Measurements from ENCODE around the gene AXL. TPM values are rescaled to one million over a fixed set of nuclear protein-coding genes. Genes with fewer than 3 reads are reported as not detected.
"Not testable (repeated sequence)": the region's sequence is repeated elsewhere in the genome, so short reads cannot be mapped to it uniquely, and the experiment has no call there.

The AXL gene
- total RNA-seq: under 1 TPM; 0.05 to 0.29 TPM

DNA sequence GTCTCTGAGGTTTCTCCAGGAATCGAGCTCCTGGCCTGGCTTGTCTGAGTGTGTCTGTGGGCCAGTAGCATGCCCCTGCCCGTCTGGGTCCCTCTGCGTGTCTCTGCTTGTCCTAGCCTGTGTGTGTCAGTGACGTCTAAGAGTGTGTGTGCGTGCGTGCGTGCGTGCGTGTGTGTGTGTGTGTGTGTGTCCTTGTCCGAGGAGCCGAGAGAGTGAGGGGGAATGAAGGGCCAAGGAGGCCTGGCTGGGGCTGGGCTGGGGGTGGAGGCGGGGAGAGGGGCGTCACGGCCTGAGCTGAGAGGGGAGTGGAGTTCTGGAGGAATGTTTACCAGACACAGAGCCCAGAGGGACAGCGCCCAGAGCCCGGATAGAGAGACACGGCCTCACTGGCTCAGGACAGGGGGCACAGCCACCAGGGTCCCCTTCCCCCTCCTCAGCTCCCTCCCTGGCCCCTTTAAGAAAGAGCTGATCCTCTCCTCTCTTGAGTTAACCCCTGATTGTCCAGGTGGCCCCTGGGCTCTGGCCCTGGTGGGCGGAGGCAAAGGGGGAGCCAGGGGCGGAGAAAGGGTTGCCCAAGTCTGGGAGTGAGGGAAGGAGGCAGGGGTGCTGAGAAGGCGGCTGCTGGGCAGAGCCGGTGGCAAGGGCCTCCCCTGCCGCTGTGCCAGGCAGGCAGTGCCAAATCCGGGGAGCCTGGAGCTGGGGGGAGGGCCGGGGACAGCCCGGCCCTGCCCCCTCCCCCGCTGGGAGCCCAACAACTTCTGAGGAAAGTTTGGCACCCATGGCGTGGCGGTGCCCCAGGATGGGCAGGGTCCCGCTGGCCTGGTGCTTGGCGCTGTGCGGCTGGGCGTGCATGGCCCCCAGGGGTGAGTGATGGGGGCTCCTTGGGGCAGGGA lies at the start of gene AXL:
TSS of gene AXL (plus strand) at position 609 of the 893 bp plus-strand sequence. CDS start at position 779, 170 bp downstream.
- Mint-ChIP-seq H3K9me3 (ENCODE audit: low read depth) (no peaks in the 10 kb centered on the region), H3K4me3 (no peak within 1 kb of the TSS), H3K27me3 (peaks cover 48% of the 10 kb centered on the region), H3K27ac (no peak within 1 kb of the TSS), H3K36me3 (no peaks in the 10 kb centered on the region), H3K4me1 (no peaks in the 10 kb centered on the region)
- DNase-seq: no peak
- ATAC-seq: no peak
- CTCF ChIA-PET: interaction anchor here (0.8 kb wide), 1 partner anchor 44 kb away, joined by 3 read pairs; no protein-coding TSS in a partner anchor

GRCh38 chr19:41172297-41173164 lies 46.5 kb upstream of the AXL start:
- CTCF ChIA-PET: no interaction called here
- no peaks in the 10 kb centered on the region for H3K36me3 Mint-ChIP-seq
- peaks cover 3% of the 10 kb centered on the region for H3K27me3 Mint-ChIP-seq
- H3K4me1 Mint-ChIP-seq: peaks cover 6% of the 10 kb centered on the region
- no peaks in the 10 kb centered on the region for H3K9me3 Mint-ChIP-seq (ENCODE audit: low read depth)
- no peak overlapping the region for H3K4me3 Mint-ChIP-seq
- ATAC-seq (no peak), DNase-seq (no peak)
- no peak overlapping the region for H3K27ac Mint-ChIP-seq

GRCh38 chr19:41174297-41174928 lies 44.6 kb upstream of the AXL start:
- H3K9me3 Mint-ChIP-seq (ENCODE audit: low read depth): no peaks in the 10 kb centered on the region
- CTCF ChIA-PET: interaction anchor here (1.1 kb wide), 1 partner anchor 512 kb away, joined by 3 read pairs; no protein-coding TSS in a partner anchor
- H3K36me3 Mint-ChIP-seq: no peaks in the 10 kb centered on the region
- peaks cover 3% of the 10 kb centered on the region for H3K27me3 Mint-ChIP-seq
- no peak overlapping the region for H3K4me3 Mint-ChIP-seq
- ATAC-seq: no peak
- peaks cover 6% of the 10 kb centered on the region for H3K4me1 Mint-ChIP-seq
- H3K27ac Mint-ChIP-seq: no peak overlapping the region
- DNase-seq: no peak

DNA sequence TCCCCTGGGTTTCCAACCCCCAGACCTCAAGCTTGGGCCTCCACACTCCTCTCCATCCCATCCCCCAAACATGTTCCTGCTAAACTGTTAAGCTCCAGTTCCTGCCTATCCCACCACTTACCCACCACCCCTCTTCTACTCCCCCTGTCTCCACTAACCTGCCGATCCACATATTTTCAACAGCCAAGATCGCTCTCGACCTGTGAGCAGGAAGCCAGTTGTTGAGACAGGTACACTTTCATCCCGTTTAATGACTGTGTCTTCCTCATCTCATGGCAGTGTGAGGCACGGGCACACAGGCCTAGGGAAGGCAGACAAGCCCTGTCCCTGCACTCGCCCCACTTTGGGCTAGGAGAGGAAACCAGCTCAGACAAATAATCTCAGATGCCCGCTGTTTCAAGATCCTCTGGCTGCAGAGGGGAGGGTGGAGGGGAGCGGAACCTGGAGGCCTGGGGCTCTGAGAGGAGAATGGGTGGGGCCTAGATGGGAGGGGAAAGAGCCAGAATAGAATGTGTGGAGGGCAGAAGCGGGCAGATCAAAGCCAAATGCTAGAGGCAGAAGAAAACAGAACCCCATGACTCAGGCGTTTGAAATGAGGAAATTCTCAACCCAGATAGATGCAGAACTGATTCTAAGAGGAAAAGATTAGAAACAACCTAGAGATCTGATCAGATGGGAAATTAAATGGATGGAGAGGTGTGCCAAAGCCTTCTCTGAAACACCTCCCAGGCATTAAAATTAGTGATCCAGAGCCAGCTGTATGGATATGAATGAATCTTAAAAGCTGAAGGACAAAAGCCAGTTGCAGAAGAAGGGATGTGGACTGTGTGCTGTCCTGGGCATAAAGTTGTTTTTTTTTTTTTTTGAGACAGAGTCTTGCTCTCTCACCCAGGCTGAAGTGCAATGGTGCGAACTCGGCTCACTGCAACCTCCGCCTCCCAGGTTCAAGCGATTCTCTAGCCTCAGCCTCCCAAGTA lies 42.9 kb upstream of the AXL start:
- DNase-seq (no peak), ATAC-seq (peak; percentile 49)
- Mint-ChIP-seq H3K4me1 (peaks cover 6% of the 10 kb centered on the region), H3K27ac (no peak overlapping the region), H3K9me3 (ENCODE audit: low read depth) (no peaks in the 10 kb centered on the region), H3K4me3 (no peak overlapping the region), H3K27me3 (peaks cover 1% of the 10 kb centered on the region), H3K36me3 (no peaks in the 10 kb centered on the region)
- CTCF ChIA-PET: no interaction called here

DNA sequence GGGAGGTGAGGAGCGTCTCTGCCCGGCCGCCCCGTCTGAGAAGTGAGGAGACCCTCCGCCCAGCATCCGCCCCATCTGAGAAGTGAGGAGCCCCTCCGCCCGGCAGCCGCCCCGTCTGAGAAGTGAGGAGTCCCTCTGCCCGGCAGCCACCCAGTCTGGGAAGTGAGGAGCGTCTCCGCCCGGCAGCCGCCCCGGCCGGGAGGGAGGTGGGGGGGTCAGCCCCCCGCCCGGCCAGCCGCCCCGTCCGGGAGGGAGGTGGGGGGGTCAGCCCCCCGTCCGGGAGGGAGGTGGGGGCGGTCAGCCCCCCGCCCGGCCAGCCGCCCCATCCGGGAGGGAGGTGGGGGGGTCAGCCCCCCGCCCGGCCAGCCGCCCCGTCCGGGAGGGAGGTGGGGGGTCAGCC lies 38.9 kb upstream of the AXL start:
- DNase-seq; H3K4me1 Mint-ChIP-seq; H3K36me3 Mint-ChIP-seq; CTCF ChIA-PET; H3K4me3 Mint-ChIP-seq; H3K9me3 Mint-ChIP-seq (ENCODE audit: low read depth); ATAC-seq; H3K27ac Mint-ChIP-seq; H3K27me3 Mint-ChIP-seq: not testable (repeated sequence)

- H3K36me3 Mint-ChIP-seq: no peaks in the 10 kb centered on the region
- DNase-seq (no peak), ATAC-seq (no peak)
- no peak overlapping the region for H3K27ac Mint-ChIP-seq
- H3K9me3 Mint-ChIP-seq (ENCODE audit: low read depth): no peaks in the 10 kb centered on the region
- H3K4me1 Mint-ChIP-seq: no peaks in the 10 kb centered on the region
- peaks cover 26% of the 10 kb centered on the region for H3K27me3 Mint-ChIP-seq
- CTCF ChIA-PET: no interaction called here
- no peak overlapping the region for H3K4me3 Mint-ChIP-seq
Observed at GRCh38 chr19:41186971-41187883, 31.8 kb upstream of the AXL start.

- no peak overlapping the region for H3K4me3 Mint-ChIP-seq
- H3K27ac Mint-ChIP-seq: no peak overlapping the region
- ATAC-seq: no peak
- DNase-seq: no peak
- H3K4me1 Mint-ChIP-seq: peaks cover 4% of the 10 kb centered on the region
- CTCF ChIA-PET: no interaction called here
- peaks cover 33% of the 10 kb centered on the region for H3K27me3 Mint-ChIP-seq
- no peaks in the 10 kb centered on the region for H3K36me3 Mint-ChIP-seq
- H3K9me3 Mint-ChIP-seq (ENCODE audit: low read depth): no peaks in the 10 kb centered on the region
Observed at GRCh38 chr19:41187884-41188279, 31.1 kb upstream of the AXL start.

GRCh38 chr19:41189425-41190065 lies 29.5 kb upstream of the AXL start:
- no peak overlapping the region for H3K4me3 Mint-ChIP-seq
- peaks cover 12% of the 10 kb centered on the region for H3K4me1 Mint-ChIP-seq
- DNase-seq: no peak
- H3K27me3 Mint-ChIP-seq: peaks cover 44% of the 10 kb centered on the region
- no peak for ATAC-seq
- no peaks in the 10 kb centered on the region for H3K9me3 Mint-ChIP-seq (ENCODE audit: low read depth)
- no peak overlapping the region for H3K27ac Mint-ChIP-seq
- CTCF ChIA-PET: no interaction called here
- H3K36me3 Mint-ChIP-seq: no peaks in the 10 kb centered on the region

DNA sequence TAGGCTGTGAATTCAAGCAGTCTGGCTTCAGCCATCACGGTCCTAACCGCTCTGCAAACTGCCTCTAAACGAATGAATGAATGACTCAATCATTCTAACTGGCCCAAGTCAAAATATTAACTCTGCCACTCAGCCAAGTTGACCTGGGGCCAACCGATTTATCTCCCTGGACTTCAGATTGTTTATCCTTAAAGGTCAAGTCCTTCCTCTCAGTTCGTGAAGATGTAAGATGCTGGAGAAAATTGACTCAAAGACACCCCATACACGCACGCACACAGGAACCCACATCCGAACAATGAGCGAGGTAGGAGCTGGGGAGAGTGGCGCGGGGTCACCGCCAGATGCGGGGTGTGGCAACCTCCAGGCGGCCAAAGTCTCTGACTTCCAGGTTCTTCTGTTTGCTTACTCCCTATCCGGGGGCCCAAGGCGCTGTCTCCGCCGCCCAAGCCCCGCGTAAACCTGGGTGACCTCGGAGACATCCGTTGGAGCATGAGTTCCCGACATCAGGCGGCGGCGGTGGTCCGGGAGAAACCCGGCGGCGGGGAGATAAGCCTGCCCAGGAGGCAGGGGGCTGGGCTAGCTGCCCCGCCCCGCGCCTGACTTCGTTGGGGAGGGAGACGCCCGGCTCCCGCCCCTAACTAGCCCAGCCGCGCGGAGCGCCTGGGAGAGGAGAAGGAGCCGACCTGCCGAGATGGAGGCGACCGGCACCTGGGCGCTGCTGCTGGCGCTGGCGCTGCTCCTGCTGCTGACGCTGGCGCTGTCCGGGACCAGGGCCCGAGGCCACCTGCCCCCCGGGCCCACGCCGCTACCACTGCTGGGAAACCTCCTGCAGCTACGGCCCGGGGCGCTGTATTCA lies 26.2 kb upstream of the AXL start, which contains the start of gene CYP2S1:
TSS of gene CYP2S1 (plus strand) at position 646 of the 856 bp plus-strand sequence. CDS start at position 692, 46 bp downstream.
- Mint-ChIP-seq H3K4me3 (peak within 1 kb of the TSS; percentile 4), H3K27ac (no peak within 1 kb of the TSS), H3K4me1 (peaks cover 12% of the 10 kb centered on the region), H3K36me3 (no peaks in the 10 kb centered on the region), H3K27me3 (peaks cover 44% of the 10 kb centered on the region), H3K9me3 (ENCODE audit: low read depth) (no peaks in the 10 kb centered on the region)
- ATAC-seq (peak; percentile 51), DNase-seq (no peak)
- CTCF ChIA-PET: interaction anchor here (1.8 kb wide), 1 partner anchor 70 kb away, joined by 4 read pairs; no protein-coding TSS in a partner anchor

GRCh38 chr19:41193430-41194156 lies 25.4 kb upstream of the AXL start:
- ATAC-seq: peak; percentile 25
- DNase-seq: no peak
- Mint-ChIP-seq H3K36me3 (no peaks in the 10 kb centered on the region), H3K27me3 (peaks cover 48% of the 10 kb centered on the region), H3K27ac (no peak overlapping the region), H3K4me3 (no peak overlapping the region), H3K9me3 (ENCODE audit: low read depth) (no peaks in the 10 kb centered on the region), H3K4me1 (peaks cover 12% of the 10 kb centered on the region)
- CTCF ChIA-PET: interaction anchor here (1.8 kb wide), 1 partner anchor 69 kb away, joined by 4 read pairs; no protein-coding TSS in a partner anchor
